B cell (primary cell): Measurements from ENCODE around the gene CD59.

Experiments used
- CTCF ChIP-seq: fragments of 200-600 bp; IDR thresholded peaks from one replicate; pipeline ENCODE4 v1.8.0; 2022; ENCODE audit warnings: antibody characterized with exemption, mild to moderate bottlenecking
- EZH2 ChIP-seq: IDR thresholded peaks from 2 replicates; pipeline ENCODE4 v1.6.1; 2012; ENCODE audit warnings: borderline replicate concordance, low read depth, mild to moderate bottlenecking, moderate library complexity, low read length; ENCODE audit not compliant: insufficient read depth, poor library complexity, severe bottlenecking

- TF ChIP-seq CTCF (no peak), EZH2 (no peak)
Measured at GRCh38 chr11:33665350-33666106, 70.7 kb downstream of the CD59 start.
